IMR-90 (cell line): ENCODE results near the gene GON7. TPM values are rescaled to one million over a fixed set of nuclear protein-coding genes. Genes with fewer than 3 reads are reported as not detected.

Experiments used
- ATAC-seq: fragments of 200-7000 bp; cut with Tn5 transposase; 2 replicates; pipeline ENCODE4 v1.9.1; 2020; ENCODE audit warnings: low read depth, mild to moderate bottlenecking, moderate library complexity
- BruUV-seq: library from RNA; stranded (reverse); fragments of 400-500 nt; replicated peaks from 2 replicates; lab custom pipeline; 2021; lab: Mats Ljungman, UMichigan
- CTCF ChIA-PET: fragments of 300-600 bp; formaldehyde crosslinking; extraction: SDS; loops from one replicate; lab custom pipeline; 2021; ENCODE audit warnings: antibody characterized with exemption; lab: Yijun Ruan, JAX
- POLR2A ChIA-PET: fragments of 300-600 bp; sonication (Branson Sonifier 250); formaldehyde crosslinking; loops from one replicate; lab custom pipeline; 2022; ENCODE audit warnings: antibody characterized with exemption; ENCODE audit not compliant: unreplicated experiment; lab: Charles Lee
- DNase-seq: peaks from one replicate; pipeline ENCODE4 v3.0.0; 2013
- H2AFZ ChIP-seq: replicated peaks from 2 replicates; pipeline ENCODE3; 2013; ENCODE audit warnings: low read length, mild to moderate bottlenecking; ENCODE audit not compliant: poor library complexity
- H2AK5ac ChIP-seq: 2 replicates; pipeline ENCODE4 v1.6.1; 2013; ENCODE audit warnings: low read depth, low read length, inconsistent platforms
- H2AK9ac ChIP-seq: replicated peaks from 2 replicates; pipeline ENCODE3; 2013; ENCODE audit warnings: mild to moderate bottlenecking, low read depth, low read length, moderate library complexity; ENCODE audit not compliant: poor library complexity
- H2BK120ac ChIP-seq: 2 replicates; pipeline ENCODE4 v1.6.1; 2013; ENCODE audit warnings: low read depth, low read length, inconsistent platforms
- H2BK15ac ChIP-seq: 3 replicates; pipeline ENCODE4 v1.6.1; 2013; ENCODE audit warnings: low read depth, low read length, inconsistent platforms
- H2BK20ac ChIP-seq: 2 replicates; pipeline ENCODE4 v1.6.1; 2013; ENCODE audit warnings: low read depth, mild to moderate bottlenecking, inconsistent platforms, low read length, moderate library complexity
- H2BK5ac ChIP-seq: 2 replicates; pipeline ENCODE4 v1.6.1; 2013; ENCODE audit warnings: mild to moderate bottlenecking, low read depth, low read length, inconsistent platforms; ENCODE audit not compliant: poor library complexity, severe bottlenecking
- H3K14ac ChIP-seq: replicated peaks from 2 replicates; pipeline ENCODE4 v1.6.1; 2013; ENCODE audit warnings: low read depth, low read length, inconsistent platforms
- H3K18ac ChIP-seq: 2 replicates; pipeline ENCODE4 v1.6.1; 2013; ENCODE audit warnings: low read depth, low read length, control low read depth
- H3K23ac ChIP-seq: 2 replicates; pipeline ENCODE4 v1.6.1; 2013; ENCODE audit warnings: low read depth, low read length, inconsistent platforms
- H3K27ac ChIP-seq: 2 replicates; pipeline ENCODE4 v1.5.1; 2013; ENCODE audit warnings: mild to moderate bottlenecking, control low read depth, low read length; ENCODE audit not compliant: insufficient read depth
- H3K27me3 ChIP-seq: 2 replicates; pipeline ENCODE4 v1.6.1; 2013; ENCODE audit warnings: low read length; ENCODE audit not compliant: control insufficient read depth, insufficient read depth
- H3K36me3 ChIP-seq: 2 replicates; pipeline ENCODE4 v1.6.1; 2013; ENCODE audit warnings: low read length, mixed read lengths; ENCODE audit not compliant: control insufficient read depth, insufficient read depth
- H3K4ac ChIP-seq: 2 replicates; pipeline ENCODE4 v1.6.1; 2013; ENCODE audit warnings: low read depth, low read length, inconsistent platforms
- H3K4me1 ChIP-seq: 2 replicates; pipeline ENCODE4 v1.6.1; 2013; ENCODE audit warnings: low read length, mixed read lengths; ENCODE audit not compliant: control insufficient read depth, insufficient read depth
- H3K4me2 ChIP-seq: 2 replicates; pipeline ENCODE4 v1.6.1; 2013; ENCODE audit warnings: low read depth, mild to moderate bottlenecking, control low read depth, low read length, moderate library complexity
- H3K4me3 ChIP-seq: 2 replicates; pipeline ENCODE4 v1.5.1; 2013; ENCODE audit warnings: low read depth, mild to moderate bottlenecking, control low read depth, low read length, moderate library complexity; ENCODE audit not compliant: insufficient read depth
- H3K56ac ChIP-seq: 2 replicates; pipeline ENCODE4 v1.6.1; 2013; ENCODE audit warnings: low read length, inconsistent platforms; ENCODE audit not compliant: insufficient read depth; ENCODE audit errors: extremely low read depth
- H3K79me1 ChIP-seq, 2 experiments: 2 replicates each; pipeline ENCODE4 v1.6.1; 2013; ENCODE audit warnings: low read length in 2 of 2, inconsistent platforms in 1 of 2, low read depth in 1 of 2
- H3K9ac ChIP-seq: 2 replicates; pipeline ENCODE4 v1.6.1; 2013; ENCODE audit warnings: low read depth, low read length, control low read depth
- H3K9me1 ChIP-seq: 2 replicates; pipeline ENCODE4 v1.6.1; 2013; ENCODE audit warnings: low read length, inconsistent platforms; ENCODE audit not compliant: insufficient read depth
- H3K9me3 ChIP-seq: 2 replicates; pipeline ENCODE4 v1.6.1; 2013; ENCODE audit warnings: low read length; ENCODE audit not compliant: control insufficient read depth, insufficient read depth
- H4K20me1 ChIP-seq: 2 replicates; pipeline ENCODE4 v1.6.1; 2013; ENCODE audit warnings: low read length, inconsistent platforms; ENCODE audit not compliant: insufficient read depth
- H4K5ac ChIP-seq: 2 replicates; pipeline ENCODE4 v1.6.1; 2013; ENCODE audit warnings: mild to moderate bottlenecking, low read depth, low read length, control low read depth
- H4K8ac ChIP-seq, 2 experiments: 2 replicates each; pipeline ENCODE4 v1.6.1; 2013; ENCODE audit warnings: low read depth in 2 of 2, low read length in 2 of 2, control low read depth in 1 of 2, inconsistent platforms in 1 of 2
- H4K91ac ChIP-seq: 2 replicates; pipeline ENCODE4 v1.6.1; 2013; ENCODE audit warnings: low read depth, low read length, inconsistent platforms; ENCODE audit not compliant: insufficient read depth
- BHLHE40 ChIP-seq: fragments of 150-350 bp; IDR thresholded peaks from 2 replicates; pipeline ENCODE4 v1.6.1; 2016; ENCODE audit warnings: mild to moderate bottlenecking, low read depth, low read length
- CEBPB ChIP-seq: IDR thresholded peaks from 2 replicates; pipeline ENCODE4 v1.6.1; 2012; ENCODE audit warnings: low read depth, low read length, improper control_type of control experiment
- WGBS, 2 experiments: methylation state at CpG; one replicate each; pipeline versions ENCODE4 v1.1.5 to v1.1.7; 2013; ENCODE audit warnings: missing lambda C conversion rate in 2 of 2; ENCODE audit not compliant: insufficient read length in 1 of 2; ENCODE audit errors: extremely low coverage in 2 of 2; 5-methylcytosine and 5-hydroxymethylcytosine counted together
- dilution Hi-C: fragments of 300-500 bp; cut with HindIII; formaldehyde crosslinking; loops from one replicate; pipeline ENCODE4 v1.14.3; 2018; ENCODE audit warnings: low sequenced_read_pairs; ENCODE audit not compliant: unreplicated experiment
- in situ Hi-C: fragments of 300-500 bp; cut with MboI; formaldehyde crosslinking; loops from 3 replicates; pipeline ENCODE4 v1.14.3; 2019; ENCODE audit warnings: low sequenced_read_pairs, inconsistent platforms, mixed read lengths
- intact Hi-C: fragments of 100-400 bp; cut with micrococcal nuclease; formaldehyde crosslinking; loops from 2 replicates; pipeline ENCODE4 v1.10.0; 2022
- polyA plus RNA-seq, 3 experiments: library from polyadenylated mRNA; depleted of rRNA; stranded (reverse); fragments of >200 nt; gene quantifications; 2 replicates each; pipeline ENCODE4 v1.2.3, GENCODE V29; 2012; ENCODE audit warnings: low replicate concordance in 1 of 3
- total RNA-seq: library from RNA; depleted of rRNA; stranded (reverse); fragments of >200 nt; gene quantifications from 2 replicates; pipeline ENCODE4 v1.2.3, GENCODE V29; 2012

GON7 gene
- total and polyA plus RNA-seq, 2 of the 4 experiments (the other 2 are of a cell fraction), result 4.3 to 7.8 TPM

- no peaks in the 10 kb centered on the region for H3K9me3 ChIP-seq
- DNase-seq (no peak), ATAC-seq (no peak)
- H3K4me2 ChIP-seq, result no peak overlapping the region
- H2AK9ac ChIP-seq, result peak overlapping the region; percentile 18
- no peak overlapping the region for H3K27ac ChIP-seq
- H3K9ac ChIP-seq, result no peak overlapping the region
- intact Hi-C loops, result no loop called here
- H3K14ac ChIP-seq, result no peak overlapping the region
- WGBS, 2 experiments, result 99% methylated on average over 9 of the region's 16 CpGs; no CpG with 5 or more reads in 1 of the 2 experiments
- TF ChIP-seq CEBPB (no peak), BHLHE40 (no peak)
- peak overlapping the region; percentile 97 for H2AFZ ChIP-seq
- peak overlapping the region; percentile 46 to 83; a peak in 3 of 4 replicates for H4K8ac ChIP-seq
- no peak overlapping the region for H2BK15ac ChIP-seq
- POLR2A ChIA-PET, result no interaction called here
- no peak overlapping the region for H2BK120ac ChIP-seq
- peaks cover 2% of the 10 kb centered on the region; the same call in 1 of the 2 replicates for H3K4me1 ChIP-seq
- H3K27me3 ChIP-seq, result no peaks in the 10 kb centered on the region
- CTCF ChIA-PET, result interaction anchor here (1.1 kb wide), 1 partner anchor 28 kb away, joined by 3 read pairs; no protein-coding TSS in a partner anchor
- no peak overlapping the region for H2BK20ac ChIP-seq
- H3K23ac ChIP-seq, result no peak overlapping the region
- no peak overlapping the region for H3K56ac ChIP-seq
- peaks cover 11% of the 10 kb centered on the region for H3K36me3 ChIP-seq
- BruUV-seq, result no TSS peak
- in situ Hi-C loops, result no loop called here
- 0 out of 2 replicates have a peak overlapping the region, but pooled peaks have one; percentile 15 for H2AK5ac ChIP-seq
- dilution Hi-C loops, result no loop called here
- H3K79me1 ChIP-seq, result no peaks in the 10 kb centered on the region
- no peak overlapping the region for H4K5ac ChIP-seq
- no peaks in the 10 kb centered on the region for H4K20me1 ChIP-seq
- H3K9me1 ChIP-seq, result peaks cover 13% of the 10 kb centered on the region; the same call in 1 of the 2 replicates
- no peak overlapping the region for H4K91ac ChIP-seq
- no peak overlapping the region for H3K4me3 ChIP-seq
- H3K18ac ChIP-seq, result no peak overlapping the region
- no peak overlapping the region; the same call in 1 of the 2 replicates for H3K4ac ChIP-seq
- H2BK5ac ChIP-seq, result no peak overlapping the region
Measured at GRCh38 chr14:93230539-93230938, 23.7 kb upstream of the GON7 start.
